CD4-positive, alpha-beta T cell treated with Interleukin-4 for 4 hours (primary cell): ENCODE results near the gene ANKRD53.

Source experiments
- DNase-seq: peaks from one replicate; pipeline ENCODE4 v3.0.0-alpha.2; 2020

ANKRD53 gene

DNA sequence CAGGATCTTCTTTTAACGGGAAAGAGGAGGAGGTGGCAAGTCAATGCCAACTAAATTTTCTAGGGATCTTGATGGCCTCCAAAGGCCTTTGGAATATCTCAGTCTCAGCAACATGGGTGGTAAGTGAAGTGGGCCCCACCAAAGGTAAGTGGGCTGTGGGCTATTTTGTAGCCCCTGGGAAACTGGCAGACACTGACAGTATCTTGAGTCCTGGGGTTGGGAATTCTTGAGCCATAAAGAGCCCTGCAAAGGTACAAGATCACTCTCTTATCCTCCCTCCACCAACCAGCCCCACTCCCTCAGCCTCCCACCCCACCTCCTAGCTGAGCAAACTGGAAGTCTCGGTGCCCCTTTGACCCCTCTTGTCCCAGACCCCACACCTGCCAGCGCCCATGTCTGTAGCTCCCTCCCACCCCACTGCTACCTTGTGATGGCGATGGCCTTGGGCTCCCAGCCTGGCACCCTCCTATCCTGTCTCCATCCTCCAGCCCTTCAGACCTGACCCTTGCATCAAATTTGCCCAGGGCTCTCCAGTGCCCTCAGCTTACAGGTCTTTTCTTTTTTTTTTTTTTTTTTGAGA lies 34.2 kb upstream of the ANKRD53 start:
- no peak for DNase-seq

DNA sequence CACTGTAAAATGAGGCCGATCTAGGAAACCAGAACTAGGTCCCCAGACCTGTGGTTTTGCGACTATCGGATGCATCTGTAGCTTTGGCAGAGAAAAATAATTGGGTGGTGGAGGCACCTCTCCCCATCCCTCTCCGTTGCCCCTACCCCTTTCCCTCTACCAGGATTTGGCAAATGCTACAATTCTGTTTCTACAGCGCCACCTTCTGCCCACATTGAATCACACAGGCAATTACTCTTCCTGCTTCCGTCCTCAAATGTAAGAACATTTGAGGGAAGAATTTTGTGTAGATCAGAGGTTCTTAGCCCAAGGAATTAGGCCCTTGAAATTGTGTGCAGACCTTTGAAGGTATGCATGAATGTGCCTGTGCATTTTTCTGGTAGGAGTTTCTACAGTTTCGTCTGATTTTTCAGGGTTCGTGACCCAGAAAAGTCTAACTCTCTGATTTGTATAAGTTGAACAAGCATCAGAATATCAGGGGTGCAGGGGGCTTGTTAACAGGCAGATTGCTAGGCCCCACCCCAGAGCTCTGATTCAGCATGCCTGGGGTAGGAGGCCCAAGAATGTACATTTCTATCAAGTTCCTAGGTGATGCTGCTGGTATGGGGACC lies 31.5 kb upstream of the ANKRD53 start:
- peak; percentile 42 for DNase-seq

DNA sequence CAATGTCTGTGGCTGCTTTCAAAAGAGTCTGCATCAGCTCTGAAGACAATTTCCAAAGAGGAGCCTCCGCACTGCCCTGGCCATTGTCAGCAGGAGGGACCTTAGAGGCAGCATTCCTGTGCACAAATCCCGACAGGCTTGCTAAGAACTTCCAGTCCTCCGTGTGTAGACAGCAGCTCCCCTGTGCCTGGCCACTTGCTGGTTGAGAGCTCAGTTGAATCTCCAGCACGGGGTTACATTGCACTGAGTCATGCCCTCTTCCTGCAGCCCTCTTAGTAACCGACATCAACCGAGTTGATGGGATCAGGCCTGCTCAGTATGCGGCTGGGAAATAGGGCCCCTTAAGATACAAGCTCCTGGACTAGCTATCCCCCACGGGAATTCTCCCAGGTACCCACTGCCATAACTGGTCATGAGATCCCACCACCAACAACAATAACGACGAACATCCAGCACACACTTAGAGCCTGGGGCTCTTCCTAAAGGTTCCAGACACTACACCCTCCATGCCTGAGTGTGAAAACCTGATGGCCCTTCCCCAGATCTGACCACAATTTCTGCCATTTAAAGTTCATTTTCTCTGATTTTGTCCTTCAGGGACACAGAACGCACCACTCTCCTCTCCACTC lies 30.8 kb upstream of the ANKRD53 start:
- no peak for DNase-seq

DNA sequence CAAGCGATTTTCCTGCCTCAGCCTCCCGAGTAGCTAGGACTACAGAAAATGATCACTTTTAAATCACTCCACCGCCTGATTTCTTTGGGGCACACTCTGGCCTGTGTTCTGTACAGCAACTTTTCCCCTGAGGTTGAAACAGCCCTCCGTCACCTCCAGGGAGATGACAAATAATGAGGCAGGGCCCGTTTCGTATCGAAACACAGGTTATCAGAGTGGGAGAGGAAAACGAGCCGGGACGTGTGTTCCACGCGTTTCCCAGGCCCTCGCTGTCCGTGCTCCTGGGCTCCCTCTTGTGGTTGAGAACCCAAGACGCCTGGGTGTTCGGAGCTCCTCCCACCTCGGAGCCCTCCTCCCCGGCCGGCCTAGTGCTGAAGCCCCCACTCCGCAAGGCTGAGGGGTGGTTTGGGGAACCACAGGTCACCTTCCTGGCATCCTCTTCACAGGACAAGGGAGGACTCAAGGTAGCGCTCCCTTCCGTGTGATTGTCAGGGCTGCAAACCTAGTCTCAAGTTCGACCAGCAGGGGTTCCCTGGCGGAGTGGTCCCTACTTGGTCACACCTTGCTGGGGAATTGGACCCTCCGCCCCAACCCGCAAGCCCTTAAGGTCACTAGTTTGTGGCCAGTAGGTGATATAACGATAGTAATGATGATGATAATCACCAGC lies 30.0 kb upstream of the ANKRD53 start:
- peak; percentile 69 for DNase-seq

- DNase-seq = no peak
Measured at GRCh38 chr2:70949086-70949485, 29.3 kb upstream of the ANKRD53 start.

DNA sequence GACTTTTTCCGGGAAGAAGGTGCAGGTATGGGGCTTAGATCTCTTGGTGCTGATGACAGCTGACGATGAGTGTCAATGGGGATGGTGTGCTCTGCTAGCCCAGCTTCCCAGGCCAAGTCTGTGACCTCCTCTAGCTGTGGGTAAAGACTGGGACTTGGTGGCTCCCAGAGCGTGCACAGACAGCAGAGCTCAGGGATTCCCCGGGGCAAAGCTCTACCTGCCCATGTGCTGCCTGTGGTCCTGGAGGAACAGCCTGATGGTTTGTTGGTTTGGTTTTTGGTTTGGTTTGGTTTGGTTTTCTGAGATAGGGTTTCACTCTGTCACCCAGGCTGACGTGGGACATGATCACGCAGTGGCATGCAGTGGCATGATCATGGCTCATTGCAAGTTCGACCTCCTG lies 23.5 kb upstream of the ANKRD53 start:
- DNase-seq = no peak

DNA sequence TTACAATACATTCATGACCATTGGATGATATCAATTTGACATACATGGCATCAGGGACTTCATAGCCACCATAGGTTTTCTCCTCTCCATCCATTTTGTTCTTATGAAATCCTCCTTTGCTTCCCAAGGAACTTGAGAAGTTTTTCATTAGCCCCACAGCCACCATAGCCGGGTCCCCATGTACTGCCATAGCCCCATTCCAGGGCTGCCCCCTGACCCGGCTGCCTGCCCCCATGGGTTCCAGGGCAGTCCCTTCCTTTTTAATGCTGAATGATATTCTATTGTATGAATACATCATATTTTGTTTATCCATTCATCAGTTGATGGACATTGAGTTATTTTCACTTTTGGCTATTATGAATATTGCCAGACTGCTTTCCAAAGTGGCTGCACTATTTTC lies 22.3 kb upstream of the ANKRD53 start:
- DNase-seq = no peak

GRCh38 chr2:70957798-70958197 lies 20.6 kb upstream of the ANKRD53 start:
- DNase-seq = no peak

- no peak for DNase-seq
Measured at GRCh38 chr2:70958759-70959158, 19.7 kb upstream of the ANKRD53 start.

- no peak for DNase-seq
Measured at GRCh38 chr2:70959271-70959761, 19.1 kb upstream of the ANKRD53 start.

DNA sequence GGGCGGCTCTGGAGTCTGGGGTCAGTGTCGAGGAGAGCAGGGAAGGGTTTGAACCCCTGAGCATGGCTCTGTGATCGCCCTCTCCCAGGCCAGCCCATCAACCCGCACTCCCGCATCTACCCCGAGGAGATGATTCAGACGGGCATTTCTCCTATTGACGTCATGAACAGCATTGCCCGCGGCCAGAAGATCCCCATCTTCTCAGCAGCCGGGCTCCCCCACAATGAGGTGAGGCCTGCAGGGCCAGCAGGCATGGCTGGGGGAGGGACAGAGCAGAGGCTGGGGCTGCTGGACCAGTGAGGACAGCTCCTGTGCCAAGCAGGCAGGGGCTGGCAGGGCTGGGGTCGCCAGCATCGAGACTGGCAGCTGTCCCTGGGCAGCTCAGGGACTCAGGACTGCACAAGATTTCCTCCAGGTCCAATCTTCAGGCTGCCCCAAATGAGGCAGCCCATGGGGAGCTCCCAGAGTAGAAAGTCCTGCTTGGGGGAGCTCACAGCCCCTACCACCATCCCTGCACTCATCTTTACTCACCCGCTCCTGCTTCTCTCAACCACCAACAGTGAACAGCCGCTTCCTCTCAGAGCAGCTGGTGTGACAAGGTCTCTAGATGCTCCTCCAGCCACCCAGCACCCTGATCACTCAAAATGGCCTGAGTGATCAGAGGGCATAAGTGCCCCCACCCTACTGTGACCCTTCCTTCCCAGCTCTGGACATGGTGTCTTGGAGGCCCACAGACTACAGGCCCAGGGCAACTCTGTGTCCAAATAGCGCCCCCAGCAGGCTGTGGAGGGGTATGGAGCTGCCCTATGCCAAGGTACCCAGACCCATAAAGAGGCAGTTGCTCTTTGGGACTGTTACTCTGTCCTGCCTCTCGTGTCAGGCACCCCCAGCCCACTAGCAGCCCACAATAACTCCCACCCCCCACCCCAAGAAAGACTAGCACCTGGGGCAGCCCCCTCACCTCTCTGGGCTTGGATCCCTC lies 18.3 kb upstream of the ANKRD53 start:
- no peak for DNase-seq

GRCh38 chr2:70960833-70961647 lies 17.4 kb upstream of the ANKRD53 start:
- no peak for DNase-seq

GRCh38 chr2:70961648-70961994 lies 16.8 kb upstream of the ANKRD53 start:
- no peak for DNase-seq

DNA sequence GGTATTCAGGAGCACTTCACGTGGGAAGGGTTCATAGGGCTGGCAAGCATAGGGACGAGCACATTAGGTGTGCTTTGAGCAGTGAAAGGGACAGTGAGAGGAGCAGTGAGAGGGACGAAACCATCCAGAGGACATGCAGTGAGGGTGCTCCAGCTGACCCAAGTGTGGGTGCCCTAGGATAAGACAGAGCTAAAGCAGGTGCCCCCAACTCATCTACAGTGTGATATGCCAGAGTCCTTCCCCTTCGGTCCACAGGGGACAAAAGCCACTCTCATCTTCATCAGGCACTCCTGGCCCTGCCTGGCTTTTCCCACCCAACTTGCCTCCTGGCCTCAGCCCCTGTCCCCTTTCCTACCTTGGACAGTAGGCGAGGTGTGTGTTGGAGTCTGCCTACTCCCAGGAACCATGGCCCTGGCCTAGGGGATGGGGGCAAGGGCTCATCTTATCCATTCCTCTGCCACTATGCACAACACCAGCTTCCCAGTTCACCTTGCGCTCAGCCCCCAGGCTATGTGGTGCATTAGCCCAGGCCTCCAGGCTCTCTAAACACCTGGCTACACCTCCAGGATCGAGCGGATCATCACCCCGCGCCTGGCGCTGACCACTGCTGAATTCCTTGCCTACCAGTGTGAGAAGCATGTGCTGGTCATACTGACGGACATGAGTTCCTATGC lies 16.1 kb upstream of the ANKRD53 start:
- no peak for DNase-seq

DNA sequence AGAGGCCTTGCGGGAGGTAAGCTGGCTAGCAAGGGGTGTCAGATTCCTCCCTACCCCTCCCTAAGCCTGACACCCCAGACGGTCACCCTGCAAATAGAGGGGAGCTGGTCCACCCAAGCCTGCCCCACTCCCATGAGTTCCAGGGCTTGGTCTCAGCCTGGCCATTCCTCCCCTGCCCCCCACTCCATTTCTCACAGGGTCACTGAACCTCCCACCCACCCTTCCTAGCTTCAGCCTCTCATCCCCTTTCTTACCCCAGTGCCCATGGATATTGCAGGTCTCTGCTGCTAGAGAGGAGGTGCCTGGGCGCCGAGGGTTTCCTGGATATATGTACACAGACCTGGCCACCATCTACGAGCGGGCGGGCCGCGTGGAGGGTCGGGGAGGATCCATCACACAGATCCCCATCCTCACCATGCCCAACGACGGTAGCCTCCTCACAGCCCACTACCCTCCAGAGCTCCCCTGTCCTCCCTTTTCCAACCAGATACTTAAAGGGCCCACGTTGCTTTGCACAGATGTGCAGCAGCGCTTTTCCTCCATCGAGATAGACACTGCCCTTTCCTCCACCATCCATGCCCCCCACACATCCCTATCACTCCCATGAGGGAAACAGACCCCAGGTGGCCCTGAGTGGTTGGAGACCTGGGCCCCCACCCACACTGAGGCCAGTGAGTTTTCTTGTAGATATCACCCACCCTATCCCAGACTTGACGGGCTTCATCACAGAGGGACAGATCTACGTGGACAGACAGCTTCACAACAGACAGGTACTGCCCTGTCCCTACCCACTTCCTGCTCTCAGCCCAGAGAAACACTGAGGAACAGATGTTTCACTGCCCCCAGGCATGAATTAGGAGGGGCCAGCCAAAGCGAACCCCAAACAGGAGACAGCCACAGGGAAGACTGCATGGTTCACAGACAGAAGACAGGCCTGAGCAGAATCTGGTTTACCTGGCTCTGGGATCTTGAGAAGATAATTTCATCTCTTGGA lies 15.2 kb upstream of the ANKRD53 start:
- DNase-seq = no peak

- no peak for DNase-seq
Measured at GRCh38 chr2:70964133-70964532, 14.3 kb upstream of the ANKRD53 start.

DNA sequence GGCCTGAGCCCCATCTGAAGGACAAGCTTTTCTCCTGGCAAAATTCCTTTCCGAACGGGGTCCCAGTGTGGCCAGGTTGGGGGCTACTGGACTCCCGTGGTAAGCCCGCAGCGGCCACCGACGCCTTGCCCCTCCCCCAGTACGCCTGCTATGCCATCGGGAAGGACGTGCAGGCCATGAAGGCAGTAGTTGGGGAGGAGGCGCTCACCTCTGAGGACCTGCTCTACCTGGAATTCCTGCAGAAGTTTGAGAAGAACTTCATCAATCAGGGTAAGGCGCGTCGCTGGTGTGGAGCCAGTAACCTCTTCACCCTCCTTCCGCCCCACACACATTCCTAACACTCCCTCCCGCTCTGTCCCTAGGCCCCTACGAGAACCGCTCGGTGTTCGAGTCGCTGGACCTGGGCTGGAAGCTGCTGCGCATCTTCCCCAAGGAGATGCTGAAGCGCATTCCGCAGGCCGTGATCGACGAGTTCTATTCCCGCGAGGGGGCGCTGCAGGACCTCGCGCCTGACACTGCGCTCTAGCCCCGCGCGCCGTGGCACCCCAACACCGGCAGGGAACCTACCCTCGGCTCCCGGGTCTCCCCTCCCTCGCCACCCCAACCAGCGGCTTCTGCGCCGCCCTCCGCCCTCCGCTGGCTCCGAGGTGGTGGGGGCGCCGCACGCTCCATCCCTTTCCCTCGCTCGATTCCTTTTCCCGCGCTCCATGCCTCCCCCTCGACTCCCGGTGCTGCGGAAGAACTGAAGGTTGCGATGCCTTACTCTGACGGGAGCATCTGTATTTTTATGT lies 13.6 kb upstream of the ANKRD53 start:
- DNase-seq = peak; percentile 78

- DNase-seq = no peak
Measured at GRCh38 chr2:70965506-70965905, 12.9 kb upstream of the ANKRD53 start.

DNA sequence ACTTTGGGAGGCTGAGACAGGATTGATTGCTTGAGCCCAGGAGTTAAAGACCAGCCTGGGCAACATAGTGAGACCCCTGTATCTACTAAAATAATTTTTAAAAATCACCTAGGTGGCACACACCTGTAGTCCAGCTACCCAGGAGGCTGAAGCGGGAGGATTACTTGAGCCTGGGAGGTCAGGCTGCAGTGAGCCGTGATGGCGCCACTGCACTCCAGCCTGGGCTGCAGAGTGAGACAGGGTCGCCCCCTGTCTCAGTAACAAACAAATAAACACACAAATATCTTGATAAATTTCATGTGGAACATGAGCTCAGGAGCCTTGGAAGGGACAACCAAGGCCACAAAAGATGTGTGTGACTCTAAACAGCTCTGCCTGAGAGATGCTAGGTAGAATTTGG lies 11.7 kb upstream of the ANKRD53 start:
- DNase-seq = no peak
